Vagina (tissue), 2 donors: Measurements from ENCODE around the gene EIF3C. TPM values are rescaled to one million over a fixed set of nuclear protein-coding genes. Genes with fewer than 3 reads are reported as not detected.
"Not testable (repeated sequence)": the region's sequence is repeated elsewhere in the genome, so short reads cannot be mapped to it uniquely, and the experiment has no call there.

Experiments used
- DNase-seq, 2 donors: peaks; one replicate each; pipeline ENCODE4 v3.0.0-alpha.2; 2017; ENCODE audit errors: extremely low spot score in 2 of 2
- H3K27ac ChIP-seq: fragments of 200-600 bp; sonication (generic); one replicate; pipeline ENCODE4 v1.5.1; 2019
- H3K27me3 ChIP-seq: fragments of 200-600 bp; sonication (generic); one replicate; pipeline ENCODE4 v1.5.1; 2019
- H3K36me3 ChIP-seq, 2 donors: fragments of 200-600 bp; sonication (generic); one replicate each; pipeline ENCODE4 v1.5.1; 2017 to 2019
- H3K4me1 ChIP-seq: fragments of 200-600 bp; sonication (generic); one replicate; pipeline ENCODE4 v1.5.1; 2019
- H3K4me3 ChIP-seq, 2 donors: fragments of 200-600 bp; sonication (generic); 1 replicate in 1 of 2; 2 replicates in 1 of 2; pipeline ENCODE4 v1.5.1; 2016 to 2019
- H3K9me3 ChIP-seq: fragments of 200-600 bp; sonication (generic); one replicate; pipeline ENCODE4 v1.5.1; 2019
- intact Hi-C: fragments of 100-400 bp; cut with DNase I; formaldehyde crosslinking; loops from one replicate; pipeline ENCODE4 v1.15.1; 2023
- total RNA-seq: library from RNA; depleted of rRNA; stranded (reverse); fragments of >200 nt; gene quantifications from one replicate; pipeline ENCODE4 v1.2.3, GENCODE V29; 2016

The EIF3C gene
- 347 TPM for total RNA-seq

GRCh38 chr16:28711220-28712083 is at the start of gene EIF3C:
Gene EIF3C, plus strand, starts transcription at chr16:28711464. Its CDS starts 223 bp downstream, at chr16:28711687.
- H3K36me3 ChIP-seq, intact Hi-C loops, H3K4me3 ChIP-seq, H3K9me3 ChIP-seq, H3K4me1 ChIP-seq, H3K27me3 ChIP-seq, H3K27ac ChIP-seq, DNase-seq: not testable (repeated sequence)

GRCh38 chr16:28666264-28666663 is 45.0 kb upstream of the EIF3C start:
- DNase-seq, H3K27me3 ChIP-seq, H3K9me3 ChIP-seq, H3K27ac ChIP-seq, intact Hi-C loops, H3K36me3 ChIP-seq, H3K4me1 ChIP-seq, H3K4me3 ChIP-seq: not testable (repeated sequence)

GRCh38 chr16:28667480-28667879 is 43.8 kb upstream of the EIF3C start:
- H3K4me3 ChIP-seq, H3K9me3 ChIP-seq, H3K4me1 ChIP-seq, intact Hi-C loops, DNase-seq, H3K27ac ChIP-seq, H3K27me3 ChIP-seq, H3K36me3 ChIP-seq: not testable (repeated sequence)

- H3K36me3 ChIP-seq, H3K9me3 ChIP-seq, intact Hi-C loops, H3K4me1 ChIP-seq, H3K27ac ChIP-seq, H3K4me3 ChIP-seq, H3K27me3 ChIP-seq, DNase-seq: not testable (repeated sequence)
Observed at GRCh38 chr16:28668199-28668598, 43.1 kb upstream of the EIF3C start.

- H3K36me3 ChIP-seq, H3K27ac ChIP-seq, H3K4me3 ChIP-seq, H3K9me3 ChIP-seq, H3K4me1 ChIP-seq, H3K27me3 ChIP-seq, intact Hi-C loops, DNase-seq: not testable (repeated sequence)
Observed at GRCh38 chr16:28688327-28688952, 22.8 kb upstream of the EIF3C start.

- intact Hi-C loops, H3K9me3 ChIP-seq, H3K4me3 ChIP-seq, H3K36me3 ChIP-seq, H3K27me3 ChIP-seq, H3K4me1 ChIP-seq, H3K27ac ChIP-seq, DNase-seq: not testable (repeated sequence)
Observed at GRCh38 chr16:28689425-28689824, 21.8 kb upstream of the EIF3C start.

- intact Hi-C loops, H3K4me3 ChIP-seq, H3K27me3 ChIP-seq, H3K4me1 ChIP-seq, DNase-seq, H3K27ac ChIP-seq, H3K36me3 ChIP-seq, H3K9me3 ChIP-seq: not testable (repeated sequence)
Observed at GRCh38 chr16:28691722-28692121, 19.5 kb upstream of the EIF3C start.

- H3K27me3 ChIP-seq, H3K27ac ChIP-seq, H3K4me3 ChIP-seq, H3K4me1 ChIP-seq, intact Hi-C loops, H3K36me3 ChIP-seq, DNase-seq, H3K9me3 ChIP-seq: not testable (repeated sequence)
Observed at GRCh38 chr16:28693257-28693950, 17.9 kb upstream of the EIF3C start.

- H3K9me3 ChIP-seq, H3K27me3 ChIP-seq, H3K4me1 ChIP-seq, H3K27ac ChIP-seq, intact Hi-C loops, H3K36me3 ChIP-seq, H3K4me3 ChIP-seq, DNase-seq: not testable (repeated sequence)
Observed at GRCh38 chr16:28699792-28700191, 11.5 kb upstream of the EIF3C start.

GRCh38 chr16:28700349-28700748 is 10.9 kb upstream of the EIF3C start:
- H3K36me3 ChIP-seq, H3K27me3 ChIP-seq, H3K4me3 ChIP-seq, intact Hi-C loops, H3K9me3 ChIP-seq, H3K4me1 ChIP-seq, DNase-seq, H3K27ac ChIP-seq: not testable (repeated sequence)

GRCh38 chr16:28701384-28701783 is 9.9 kb upstream of the EIF3C start:
- H3K9me3 ChIP-seq, intact Hi-C loops, H3K36me3 ChIP-seq, H3K27me3 ChIP-seq, H3K27ac ChIP-seq, H3K4me1 ChIP-seq, DNase-seq, H3K4me3 ChIP-seq: not testable (repeated sequence)

- DNase-seq, intact Hi-C loops, H3K4me1 ChIP-seq, H3K27ac ChIP-seq, H3K4me3 ChIP-seq, H3K27me3 ChIP-seq, H3K9me3 ChIP-seq, H3K36me3 ChIP-seq: not testable (repeated sequence)
Observed at GRCh38 chr16:28704246-28704645, 7.0 kb upstream of the EIF3C start.

GRCh38 chr16:28722852-28723650 is 11.8 kb downstream of the EIF3C start:
- intact Hi-C loops, H3K4me3 ChIP-seq, DNase-seq, H3K4me1 ChIP-seq, H3K27me3 ChIP-seq, H3K27ac ChIP-seq, H3K9me3 ChIP-seq, H3K36me3 ChIP-seq: not testable (repeated sequence)
